Adrenal gland (tissue), 12 donors: ENCODE results near the gene DDAH2. TPM values are rescaled to one million over a fixed set of nuclear protein-coding genes. Genes with fewer than 3 reads are reported as not detected.

ENCODE experiments used
- DNase-seq, 7 donors: peaks; one replicate each; pipeline ENCODE4 v3.0.0-alpha.2; 2019 to 2020
- H3K27ac ChIP-seq, 5 donors: fragments of 200-600 bp; sonication (generic) in 4 of 5; 1 replicate in 3 of 5; 2 replicates in 2 of 5; pipeline versions ENCODE4 v1.5.1 to v1.8.0; 2016 to 2020; ENCODE audit warnings: mild to moderate bottlenecking in 1 of 5
- H3K27me3 ChIP-seq: fragments of 200-600 bp; 2 replicates; pipeline ENCODE4 v1.8.0; 2021
- H3K36me3 ChIP-seq, 2 donors: fragments of 200-600 bp; replicated peaks in 1 of 2; 1 replicate in 1 of 2; 2 replicates in 1 of 2; pipeline versions ENCODE4 v1.5.1 to v1.8.0; 2018 to 2022
- H3K4me1 ChIP-seq, 2 donors: fragments of 200-600 bp; replicated peaks in 1 of 2; 1 replicate in 1 of 2; 2 replicates in 1 of 2; pipeline versions ENCODE4 v1.5.1 to v1.8.0; 2018 to 2021
- H3K4me3 ChIP-seq, 4 donors: fragments of 200-600 bp; sonication (generic) in 3 of 4; one replicate each; pipeline ENCODE4 v1.5.1; 2016 to 2018
- H3K9me3 ChIP-seq, 3 donors: fragments of 200-600 bp; sonication (generic) in 1 of 3; replicated peaks in 1 of 3; 1 replicate in 2 of 3; 2 replicates in 1 of 3; pipeline versions ENCODE4 v1.5.1 to v1.8.0; 2016 to 2021
- CTCF ChIP-seq, 6 experiments: fragments of 450-650 bp in 4 of 6; fragments of 200-600 bp in 2 of 6; sonication (generic) in 1 of 6; IDR thresholded peaks; 1 replicate in 5 of 6; 2 replicates in 1 of 6; pipeline versions ENCODE4 v1.5.1 to v1.8.0; 2016 to 2021; ENCODE audit warnings: antibody characterized with exemption in 6 of 6, mild to moderate bottlenecking in 2 of 6, moderate library complexity in 1 of 6
- POLR2A ChIP-seq, 2 donors: fragments of 450-650 bp; IDR thresholded peaks; one replicate each; pipeline ENCODE4 v1.6.1; 2017; ENCODE audit warnings: antibody characterized with exemption in 2 of 2, mild to moderate bottlenecking in 2 of 2, moderate library complexity in 1 of 2
- WGBS, 4 donors: extraction: QIAGEN DNeasy Blood & Tissue Kit in 2 of 4; methylation state at CpG; one replicate each; pipeline versions ENCODE4 v1.1.5 to v1.1.7; 2013 to 2017; 5-methylcytosine and 5-hydroxymethylcytosine counted together
- intact Hi-C, 2 donors: fragments of 100-400 bp; cut with DNase I; formaldehyde crosslinking; loops; one replicate each; pipeline versions ENCODE4 v1.14.1 to v1.15.0; 2022 to 2023
- polyA plus RNA-seq, 3 donors: library from polyadenylated mRNA; stranded (reverse); fragments of 200-250 nt in 2 of 3; fragments of 350-450 nt in 1 of 3; fragmentation: Illumina TruSeq in 1 of 3; extraction: RNeasy Lipid Tissue Mini Kit (QIAGEN cat#74804) in 1 of 3; gene quantifications; one replicate each; pipeline ENCODE4 v1.2.3, GENCODE V29; 2013 to 2014
- total RNA-seq, 9 donors: library from RNA; depleted of rRNA in 4 of 9; stranded (reverse); fragments of >200 nt in 4 of 9; fragments of 120-200 nt in 1 of 9; fragmentation: NEBNext Ultra II Directional in 1 of 9; extraction: Animal tissue kit (Norgen Biotek cat#: 25700) in 1 of 9; gene quantifications; one replicate each; pipeline versions ENCODE4 v1.1.0 to v1.2.4, GENCODE V29; 2013 to 2023
- donor health status: healthy with polysubstance abuse.
- donor health status: Bipolar disorder and iron deficiency.
- donor health status: DM: yes; HTN: yes; CAD: no.
- donor health status: DM: no; HTN: no; CAD: no.
- donor health status: DM: no; HTN: no; CAD: no.
- donor health status: DM: yes; HTN: yes; CAD: no.

DDAH2 gene
- total and polyA plus RNA-seq, 12 donors, result 6.4 to 202 (median 33.1) TPM

- DNase-seq, result peak in 6 of 7 donors; percentile 45 to 74 (median 62)
These were observed 5.8 kb upstream of the DDAH2 start for GRCh38 chr6:31734821-31735406.

GRCh38 chr6:31734247-31734820 lies 5.2 kb upstream of the DDAH2 start:
- no peak for TF ChIP-seq POLR2A (IDR thresholded peaks at IDR 0.05)
- no peak for TF ChIP-seq CTCF (IDR thresholded peaks at IDR 0.05)
- WGBS, 4 donors, result 4 to 29% (median 9%) methylated on average over 2 of the region's 2 CpGs
- intact Hi-C loops, result loop anchor here in 1 of 2 donors (10.0 kb wide), 1 partner anchor 1680 kb away; the partner anchor contains the start of genes CUTA and PHF1
- Histone ChIP-seq H3K4me1 (peaks cover 11 to 70% of the 10 kb centered on the region in 2 donors), H3K36me3 (peaks cover 0 to 37% of the 10 kb centered on the region in 2 donors), H3K27ac (peak overlapping the region in 4 of 5 donors; percentile 77 to 98 (median 80)), H3K4me3 (peak overlapping the region in 2 of 4 donors; percentile 38 to 92), H3K9me3 (no peaks in the 10 kb centered on the region), H3K27me3 (no peaks in the 10 kb centered on the region)
- DNase-seq, result no peak

More at GRCh38 chr6:31734821-31735406, 5.8 kb upstream of the DDAH2 start:
- Histone ChIP-seq H3K4me3 (peak overlapping the region in 3 of 4 donors; percentile 38 to 92 (median 38)), H3K4me1 (peaks cover 13 to 73% of the 10 kb centered on the region in 2 donors), H3K36me3 (peaks cover 0 to 37% of the 10 kb centered on the region in 2 donors), H3K27me3 (no peaks in the 10 kb centered on the region), H3K9me3 (no peaks in the 10 kb centered on the region), H3K27ac (peak overlapping the region; percentile 70 to 98 (median 79))
- WGBS, 4 donors, result 0 to 1% (median 1%) methylated on average over 18 of the region's 18 CpGs
- intact Hi-C loops, result loop anchor here in 1 of 2 donors (10.0 kb wide), 1 partner anchor 1680 kb away; the partner anchor contains the start of genes CUTA and PHF1
- TF ChIP-seq CTCF (IDR thresholded peaks at IDR 0.05), result no peak
- TF ChIP-seq POLR2A (IDR thresholded peaks at IDR 0.05), result peak in 1 of 2 donors; percentile 20

- H3K9me3 ChIP-seq, result no peaks in the 10 kb centered on the region
- H3K4me3 ChIP-seq, result no peak overlapping the region
- H3K4me1 ChIP-seq, result peaks cover 12 to 72% of the 10 kb centered on the region in 2 donors
- H3K27me3 ChIP-seq, result no peaks in the 10 kb centered on the region
- intact Hi-C loops, result loop anchor here in 1 of 2 donors (10.0 kb wide), 1 partner anchor 1681 kb away; the partner anchor contains the start of genes CUTA and PHF1
- 74 to 89% (median 85%) methylated on average over 4 of the region's 4 CpGs for WGBS, 4 donors
- peak overlapping the region in 2 of 5 donors; percentile 77 to 98 for H3K27ac ChIP-seq
- DNase-seq, result no peak
- peaks cover 0 to 37% of the 10 kb centered on the region in 2 donors for H3K36me3 ChIP-seq
- TF ChIP-seq POLR2A (IDR thresholded peaks at IDR 0.05), result no peak
- no peak for TF ChIP-seq CTCF (IDR thresholded peaks at IDR 0.05)
These were observed 4.6 kb upstream of the DDAH2 start for GRCh38 chr6:31733734-31734133.

- no peak for TF ChIP-seq CTCF (IDR thresholded peaks at IDR 0.05)
- no peak for TF ChIP-seq POLR2A (IDR thresholded peaks at IDR 0.05)
- H3K4me1 ChIP-seq, result peaks cover 14 to 65% of the 10 kb centered on the region in 2 donors
- no peaks in the 10 kb centered on the region for H3K9me3 ChIP-seq
- peak overlapping the region in 2 of 5 donors; percentile 11 to 12 for H3K27ac ChIP-seq
- intact Hi-C loops, result loop anchor here in 1 of 2 donors (10.0 kb wide), 1 partner anchor 1683 kb away; the partner anchor contains the start of genes CUTA and PHF1
- WGBS, 4 donors, result 44 to 77% (median 56%) methylated on average over 1 to 3 of the region's 3 CpGs
- no peak overlapping the region for H3K4me3 ChIP-seq
- no peak for DNase-seq
- no peaks in the 10 kb centered on the region for H3K27me3 ChIP-seq
- peaks cover 0 to 37% of the 10 kb centered on the region in 2 donors for H3K36me3 ChIP-seq
These were observed 2.9 kb upstream of the DDAH2 start for GRCh38 chr6:31732029-31732428.
